GM12865 (cell line): ENCODE data around the gene EPPIN.
A peak's percentile ranks its signal among the peaks of the same experiment; 100 is the strongest.
"Not testable (repeated sequence)": the region's sequence is repeated elsewhere in the genome, so short reads cannot be mapped to it uniquely, and the experiment has no call there.

ENCODE experiments used
- DNase-seq: peaks from one replicate; pipeline ENCODE4 v3.0.0; 2010; ENCODE audit warnings: low read depth
- H3K4me3 ChIP-seq: 2 replicates; pipeline ENCODE4 v1.5.1; 2011; ENCODE audit warnings: mild to moderate bottlenecking, low read depth, low read length, control low read depth
- TF ChIP-seq, protein P1 (sequence below): IDR thresholded peaks from 2 replicates; pipeline ENCODE4 v1.5.1; 2011; ENCODE audit warnings: low read length, control low read depth, low read depth, inconsistent platforms; ENCODE audit not compliant: insufficient read depth; ENCODE audit errors: missing control alignments

EPPIN gene

DNA sequence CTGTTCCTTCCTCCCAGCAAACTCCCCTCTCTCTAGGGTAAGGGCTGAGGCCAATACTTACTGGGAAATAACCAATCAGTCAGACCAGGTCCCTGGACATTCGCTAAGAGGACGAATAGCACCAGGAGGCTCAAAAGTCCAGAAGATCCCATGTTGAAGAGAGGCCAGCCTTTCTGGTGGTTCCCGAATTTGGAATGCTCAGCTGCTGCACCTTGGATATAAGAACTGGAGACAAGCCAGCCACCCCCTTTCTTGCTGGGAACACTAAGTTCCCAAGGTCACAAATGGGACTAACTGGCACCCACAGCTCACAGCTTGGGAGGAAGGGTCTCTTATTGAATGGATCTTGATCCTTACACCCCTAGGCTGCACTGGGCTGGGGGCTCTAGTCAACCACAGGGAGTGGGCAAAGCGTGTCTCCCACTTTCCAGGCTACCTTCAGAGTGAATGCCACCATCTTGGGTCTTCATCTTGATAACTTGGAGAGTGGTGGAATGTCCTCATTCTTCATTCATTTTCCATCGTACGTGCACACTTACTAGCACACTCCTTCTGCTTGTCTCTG lies at the start of gene EPPIN:
Gene EPPIN (minus strand): TSS at position 196 of the 565 bp plus-strand sequence. CDS start 44 bp downstream, at position 152.
- TF ChIP-seq, protein P1, sequence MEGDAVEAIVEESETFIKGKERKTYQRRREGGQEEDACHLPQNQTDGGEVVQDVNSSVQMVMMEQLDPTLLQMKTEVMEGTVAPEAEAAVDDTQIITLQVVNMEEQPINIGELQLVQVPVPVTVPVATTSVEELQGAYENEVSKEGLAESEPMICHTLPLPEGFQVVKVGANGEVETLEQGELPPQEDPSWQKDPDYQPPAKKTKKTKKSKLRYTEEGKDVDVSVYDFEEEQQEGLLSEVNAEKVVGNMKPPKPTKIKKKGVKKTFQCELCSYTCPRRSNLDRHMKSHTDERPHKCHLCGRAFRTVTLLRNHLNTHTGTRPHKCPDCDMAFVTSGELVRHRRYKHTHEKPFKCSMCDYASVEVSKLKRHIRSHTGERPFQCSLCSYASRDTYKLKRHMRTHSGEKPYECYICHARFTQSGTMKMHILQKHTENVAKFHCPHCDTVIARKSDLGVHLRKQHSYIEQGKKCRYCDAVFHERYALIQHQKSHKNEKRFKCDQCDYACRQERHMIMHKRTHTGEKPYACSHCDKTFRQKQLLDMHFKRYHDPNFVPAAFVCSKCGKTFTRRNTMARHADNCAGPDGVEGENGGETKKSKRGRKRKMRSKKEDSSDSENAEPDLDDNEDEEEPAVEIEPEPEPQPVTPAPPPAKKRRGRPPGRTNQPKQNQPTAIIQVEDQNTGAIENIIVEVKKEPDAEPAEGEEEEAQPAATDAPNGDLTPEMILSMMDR: no peak
- DNase-seq: no peak
- no peak within 1 kb of the TSS for H3K4me3 ChIP-seq

DNA sequence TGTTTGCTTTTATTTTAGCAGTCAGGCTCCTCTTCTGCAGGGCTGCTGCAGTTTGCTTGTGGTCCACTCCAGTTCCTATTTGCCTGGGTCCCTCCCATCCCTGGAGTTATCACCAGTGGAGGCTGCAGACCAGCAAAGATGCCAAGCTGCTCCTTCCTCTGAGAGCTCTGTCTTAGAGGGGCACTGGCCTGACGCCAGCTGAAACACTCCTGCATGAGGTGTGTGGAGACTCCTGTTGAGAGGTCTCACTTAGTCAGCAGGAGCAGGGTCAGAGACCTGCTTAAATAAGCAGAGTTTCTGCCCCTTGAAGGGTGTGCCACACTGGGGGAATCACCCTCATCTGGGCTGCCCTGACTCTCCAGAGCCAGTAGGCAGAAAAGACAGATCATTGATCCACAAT lies 48.0 kb upstream of the EPPIN start:
- H3K4me3 ChIP-seq: no peak overlapping the region
- DNase-seq: no peak
- TF ChIP-seq, protein P1: no peak

DNA sequence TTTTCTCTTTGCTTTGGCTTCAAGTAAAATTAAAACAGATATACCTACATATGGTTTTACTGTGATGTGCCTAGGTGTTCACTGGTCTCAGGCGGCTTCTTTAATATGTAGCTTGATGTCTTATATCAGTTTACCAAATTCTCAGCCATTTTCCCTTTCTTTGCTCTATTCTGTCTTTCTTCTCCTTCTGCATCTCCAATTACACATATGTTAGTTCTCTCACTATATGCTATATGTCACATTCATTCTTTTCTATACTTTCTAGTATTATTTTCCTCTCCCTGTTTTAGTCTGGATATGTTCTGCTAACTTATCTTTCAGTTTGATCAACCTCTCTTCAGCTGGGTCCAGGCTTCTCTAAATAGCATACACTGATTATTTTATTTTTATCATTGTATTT lies 46.3 kb upstream of the EPPIN start:
- no peak for DNase-seq
- H3K4me3 ChIP-seq: no peak overlapping the region
- TF ChIP-seq, protein P1: no peak

DNA sequence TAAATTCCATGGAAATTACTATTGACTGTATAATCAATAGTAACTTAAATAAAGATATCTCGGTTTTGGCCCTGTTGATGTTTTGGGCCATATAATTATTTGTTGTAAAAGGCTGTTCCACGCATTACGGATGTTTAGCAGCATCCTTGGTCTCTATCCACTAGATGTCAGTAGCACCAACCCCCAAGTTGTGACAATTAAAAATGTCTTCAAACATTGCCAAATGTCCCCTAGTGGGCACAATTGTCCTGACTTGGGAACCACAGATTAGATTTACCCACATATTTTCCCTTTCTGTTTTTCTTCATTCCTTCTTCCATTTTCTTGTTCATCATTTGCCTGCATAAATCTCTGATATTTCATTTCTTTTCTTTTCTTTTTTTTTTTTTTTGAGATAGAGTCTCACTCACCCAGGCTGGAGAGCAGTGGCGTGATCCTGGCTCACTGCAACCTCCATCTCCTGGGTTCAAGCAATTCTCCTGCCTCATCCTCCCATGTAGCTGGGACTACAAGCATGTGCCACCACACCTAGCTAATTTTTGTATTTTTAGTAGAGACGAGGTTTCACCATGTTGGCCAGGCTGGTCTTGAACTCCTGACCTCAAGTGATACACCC lies 45.5 kb upstream of the EPPIN start:
- H3K4me3 ChIP-seq: no peak overlapping the region
- TF ChIP-seq, protein P1: peak; percentile 81
- peak; percentile 77 for DNase-seq

DNA sequence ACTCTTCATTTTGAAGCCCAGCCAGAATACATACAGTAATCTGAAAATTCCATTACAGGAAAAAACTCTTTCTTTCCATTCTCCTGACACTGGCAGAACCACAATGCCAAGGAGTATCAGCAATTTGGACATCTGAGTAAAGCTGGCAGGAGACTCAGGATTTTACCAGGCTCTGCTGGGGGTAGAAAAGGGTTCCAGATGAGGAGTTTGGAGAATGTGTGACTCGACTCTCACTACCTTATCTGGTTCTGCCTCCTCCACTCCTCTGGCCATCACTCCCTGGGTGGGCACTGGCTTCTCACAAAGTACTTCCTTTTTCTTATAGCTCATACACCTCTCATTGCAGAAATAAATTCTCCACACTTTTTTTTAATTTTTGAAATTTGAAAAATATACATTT lies 42.5 kb upstream of the EPPIN start:
- no peak for DNase-seq
- TF ChIP-seq, protein P1: no peak
- no peak overlapping the region for H3K4me3 ChIP-seq

DNA sequence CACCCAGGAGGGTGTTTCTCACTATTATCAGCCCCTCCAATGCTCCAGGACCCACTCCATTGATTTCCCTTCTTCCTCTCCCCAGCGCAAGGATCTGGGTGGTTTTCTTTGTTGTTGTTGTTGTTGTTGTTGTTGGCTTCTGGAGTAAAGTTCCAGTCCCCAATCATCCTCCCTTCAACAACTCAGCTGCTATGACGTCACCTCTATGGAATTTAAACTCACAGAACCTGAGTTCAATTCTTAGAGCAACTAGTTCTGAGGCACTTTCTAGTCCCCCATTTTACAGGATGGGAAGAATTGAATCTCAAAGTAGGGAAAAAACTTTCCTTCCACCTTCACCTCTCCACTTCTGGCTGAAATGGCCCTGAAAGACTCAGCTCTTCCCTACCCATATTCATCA lies 41.6 kb upstream of the EPPIN start:
- TF ChIP-seq, protein P1: no peak
- no peak for DNase-seq
- no peak overlapping the region for H3K4me3 ChIP-seq

DNA sequence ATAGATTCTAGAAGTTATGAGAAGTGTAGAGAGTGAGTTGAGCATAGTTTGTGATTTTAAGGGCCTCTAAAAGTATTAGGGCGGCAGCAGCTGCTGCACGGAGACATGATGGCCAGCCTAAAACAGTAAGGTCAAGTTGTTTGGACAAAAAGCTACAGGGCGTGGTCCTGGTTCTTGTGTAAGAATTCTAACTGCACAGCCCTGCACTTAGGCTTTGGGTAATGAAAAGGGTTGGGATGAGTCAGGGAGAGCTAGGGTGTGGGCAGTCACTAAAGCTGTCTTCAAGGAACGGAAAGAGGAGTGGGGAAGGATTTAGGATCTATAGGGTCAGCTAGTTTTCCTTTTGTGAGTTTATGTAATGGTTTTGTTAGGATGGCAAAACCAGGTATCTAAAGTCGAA lies 38.8 kb upstream of the EPPIN start:
- H3K4me3 ChIP-seq, DNase-seq: not testable (repeated sequence)

DNA sequence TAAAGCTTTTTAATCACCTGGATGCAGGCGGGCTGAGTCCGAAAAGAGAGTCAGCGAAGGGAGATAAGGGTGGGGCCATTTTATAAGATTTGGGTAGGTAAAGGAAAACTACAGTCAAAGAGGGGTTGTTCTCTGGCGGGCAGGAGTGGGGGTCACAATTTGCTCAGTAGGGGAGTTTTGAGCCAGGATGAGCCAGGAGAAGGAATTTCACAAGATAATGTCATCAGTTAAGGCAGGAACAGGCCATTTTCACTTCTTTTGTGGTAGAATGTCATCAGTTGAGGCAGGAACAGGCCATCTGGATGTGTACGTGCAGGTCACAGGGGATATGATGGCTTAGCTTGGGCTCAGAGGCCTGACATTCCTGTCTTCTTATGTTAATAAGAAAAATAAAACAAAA lies 37.1 kb upstream of the EPPIN start:
- not testable (repeated sequence) for DNase-seq, H3K4me3 ChIP-seq
